Loucy (cell line): Measurements from ENCODE around the gene ZNF689.
"Not testable (repeated sequence)": the region's sequence is repeated elsewhere in the genome, so short reads cannot be mapped to it uniquely, and the experiment has no call there.

Source experiments
- H2AFZ ChIP-seq: fragments of 200-600 bp; sonication (generic); 2 replicates; pipeline ENCODE4 v1.6.0; 2016; ENCODE audit warnings: antibody characterized with exemption, mild to moderate bottlenecking, low read length, moderate library complexity
- H3F3A ChIP-seq: fragments of 200-600 bp; 2 replicates; pipeline ENCODE4 v1.6.0; 2016; ENCODE audit warnings: antibody characterized with exemption, low read depth, mild to moderate bottlenecking
- H3K27me3 ChIP-seq: fragments of 200-600 bp; sonication (generic); 2 replicates; pipeline ENCODE4 v1.6.1; 2014; ENCODE audit warnings: low read length, mild to moderate bottlenecking; ENCODE audit not compliant: insufficient read depth, poor library complexity, severe bottlenecking
- H3K36me3 ChIP-seq: fragments of 200-600 bp; sonication (generic); 2 replicates; pipeline ENCODE4 v1.6.1; 2016; ENCODE audit warnings: low read length; ENCODE audit not compliant: insufficient read depth
- H3K4me1 ChIP-seq: fragments of 200-600 bp; sonication (generic); 2 replicates; pipeline ENCODE4 v1.5.1; 2014; ENCODE audit warnings: low read length, mild to moderate bottlenecking; ENCODE audit not compliant: insufficient read depth, poor library complexity, severe bottlenecking
- H3K4me2 ChIP-seq: fragments of 200-600 bp; sonication (generic); 2 replicates; pipeline ENCODE4 v1.6.0; 2014; ENCODE audit warnings: antibody characterized with exemption, low read length, low read depth, mild to moderate bottlenecking; ENCODE audit not compliant: poor library complexity, severe bottlenecking
- H3K4me3 ChIP-seq: fragments of 200-600 bp; sonication (generic); 2 replicates; pipeline ENCODE4 v1.5.1; 2014; ENCODE audit warnings: low read length, mild to moderate bottlenecking, mixed read lengths; ENCODE audit not compliant: poor library complexity, severe bottlenecking
- H3K79me2 ChIP-seq: fragments of 200-600 bp; sonication (generic); 2 replicates; pipeline ENCODE4 v1.6.1; 2014; ENCODE audit warnings: low read length; ENCODE audit not compliant: insufficient read depth
- H3K9ac ChIP-seq: fragments of 200-600 bp; sonication (generic); 2 replicates; pipeline ENCODE4 v1.6.0; 2014; ENCODE audit warnings: mild to moderate bottlenecking, low read depth, low read length, moderate library complexity; ENCODE audit not compliant: poor library complexity, severe bottlenecking
- H3K9me2 ChIP-seq: fragments of 200-600 bp; sonication (generic); replicated peaks from 2 replicates; pipeline ENCODE4 v1.6.1; 2016; ENCODE audit warnings: low read depth, low read length, mixed read lengths
- H3K9me3 ChIP-seq: fragments of 200-600 bp; sonication (generic); 2 replicates; pipeline ENCODE4 v1.6.1; 2014; ENCODE audit warnings: mild to moderate bottlenecking, antibody characterized with exemption, low read length, low read depth; ENCODE audit not compliant: insufficient read depth
- H4K20me1 ChIP-seq: fragments of 200-600 bp; sonication (generic); 2 replicates; pipeline ENCODE4 v1.6.0; 2014; ENCODE audit warnings: antibody characterized with exemption, low read length, mild to moderate bottlenecking; ENCODE audit not compliant: insufficient read depth, poor library complexity, severe bottlenecking
- EZH2phosphoT487 ChIP-seq: fragments of 200-600 bp; IDR thresholded peaks from 2 replicates; pipeline ENCODE4 v1.6.1; 2018; ENCODE audit warnings: antibody characterized with exemption, mild to moderate bottlenecking, moderate library complexity, borderline replicate concordance
- TF ChIP-seq, protein P1 (sequence below): fragments of 200-600 bp; sonication (generic); conservative IDR thresholded peaks from 2 replicates; pipeline ENCODE4 v1.5.1; 2014; ENCODE audit warnings: mild to moderate bottlenecking, antibody characterized with exemption, low read length

Gene ZNF689

DNA sequence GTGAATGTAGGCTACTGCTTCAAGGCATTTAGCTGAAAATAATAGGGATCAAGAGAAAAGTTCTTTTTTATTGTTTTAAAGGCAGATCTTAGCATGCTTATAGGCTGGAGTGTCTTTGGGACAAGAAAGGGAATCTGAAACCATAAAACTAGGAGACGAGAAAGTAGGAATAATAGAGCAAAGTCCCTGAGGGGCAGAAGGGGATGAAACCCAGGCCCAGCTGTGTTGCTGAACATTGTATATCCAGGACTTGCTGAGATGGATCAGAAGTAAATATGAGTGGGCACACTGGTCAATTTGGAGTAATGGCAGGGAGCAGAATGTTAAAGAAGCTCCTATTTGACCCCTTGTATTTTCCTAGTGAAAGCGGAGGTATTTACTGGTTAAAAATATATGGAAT lies 9.3 kb downstream of the ZNF689 start:
- Histone ChIP-seq H3K4me3 (no peak overlapping the region), H3K9ac (no peak overlapping the region), H4K20me1 (no peaks in the 10 kb centered on the region), H3K4me2 (no peak overlapping the region), H2AFZ (no peak overlapping the region), H3K27me3 (no peaks in the 10 kb centered on the region), H3F3A (no peaks in the 10 kb centered on the region), H3K36me3 (peaks cover 26% of the 10 kb centered on the region; the same call in 1 of the 2 replicates), H3K79me2 (peaks cover 11% of the 10 kb centered on the region; the same call in 1 of the 2 replicates), H3K9me3 (no peaks in the 10 kb centered on the region), H3K9me2 (no peaks in the 10 kb centered on the region), H3K4me1 (no peaks in the 10 kb centered on the region)
- TF ChIP-seq, protein P1, sequence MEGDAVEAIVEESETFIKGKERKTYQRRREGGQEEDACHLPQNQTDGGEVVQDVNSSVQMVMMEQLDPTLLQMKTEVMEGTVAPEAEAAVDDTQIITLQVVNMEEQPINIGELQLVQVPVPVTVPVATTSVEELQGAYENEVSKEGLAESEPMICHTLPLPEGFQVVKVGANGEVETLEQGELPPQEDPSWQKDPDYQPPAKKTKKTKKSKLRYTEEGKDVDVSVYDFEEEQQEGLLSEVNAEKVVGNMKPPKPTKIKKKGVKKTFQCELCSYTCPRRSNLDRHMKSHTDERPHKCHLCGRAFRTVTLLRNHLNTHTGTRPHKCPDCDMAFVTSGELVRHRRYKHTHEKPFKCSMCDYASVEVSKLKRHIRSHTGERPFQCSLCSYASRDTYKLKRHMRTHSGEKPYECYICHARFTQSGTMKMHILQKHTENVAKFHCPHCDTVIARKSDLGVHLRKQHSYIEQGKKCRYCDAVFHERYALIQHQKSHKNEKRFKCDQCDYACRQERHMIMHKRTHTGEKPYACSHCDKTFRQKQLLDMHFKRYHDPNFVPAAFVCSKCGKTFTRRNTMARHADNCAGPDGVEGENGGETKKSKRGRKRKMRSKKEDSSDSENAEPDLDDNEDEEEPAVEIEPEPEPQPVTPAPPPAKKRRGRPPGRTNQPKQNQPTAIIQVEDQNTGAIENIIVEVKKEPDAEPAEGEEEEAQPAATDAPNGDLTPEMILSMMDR, result no peak

DNA sequence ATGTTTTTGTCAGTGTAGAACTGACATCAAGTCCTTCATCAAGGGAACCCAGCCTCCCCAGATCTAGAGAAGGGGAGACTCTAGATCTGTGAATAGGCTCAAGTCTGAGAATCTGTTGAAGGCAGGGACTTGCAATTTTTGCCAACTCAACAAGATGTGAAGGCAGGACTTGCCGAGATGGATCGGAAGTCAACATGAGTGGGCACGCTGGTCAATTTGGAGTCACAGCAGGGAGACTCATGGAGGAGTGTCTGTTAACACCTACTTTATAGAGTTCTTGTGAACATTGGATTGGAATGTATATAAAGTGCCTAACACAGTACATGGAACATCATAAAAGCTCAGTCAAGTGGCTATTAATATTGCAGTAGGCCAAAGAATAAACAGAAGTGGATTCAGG lies 10.0 kb downstream of the ZNF689 start:
- Histone ChIP-seq H3K9ac (no peak overlapping the region), H3K4me3 (no peak overlapping the region), H3K27me3 (no peaks in the 10 kb centered on the region), H3K9me3 (no peaks in the 10 kb centered on the region), H3K9me2 (no peaks in the 10 kb centered on the region), H2AFZ (no peak overlapping the region), H3K4me1 (no peaks in the 10 kb centered on the region), H4K20me1 (no peaks in the 10 kb centered on the region), H3K4me2 (no peak overlapping the region), H3K36me3 (peaks cover 24% of the 10 kb centered on the region; the same call in 1 of the 2 replicates), H3F3A (no peaks in the 10 kb centered on the region), H3K79me2 (peaks cover 5% of the 10 kb centered on the region; the same call in 1 of the 2 replicates)
- no peak for TF ChIP-seq EZH2phosphoT487
- TF ChIP-seq, protein P1, result no peak

DNA sequence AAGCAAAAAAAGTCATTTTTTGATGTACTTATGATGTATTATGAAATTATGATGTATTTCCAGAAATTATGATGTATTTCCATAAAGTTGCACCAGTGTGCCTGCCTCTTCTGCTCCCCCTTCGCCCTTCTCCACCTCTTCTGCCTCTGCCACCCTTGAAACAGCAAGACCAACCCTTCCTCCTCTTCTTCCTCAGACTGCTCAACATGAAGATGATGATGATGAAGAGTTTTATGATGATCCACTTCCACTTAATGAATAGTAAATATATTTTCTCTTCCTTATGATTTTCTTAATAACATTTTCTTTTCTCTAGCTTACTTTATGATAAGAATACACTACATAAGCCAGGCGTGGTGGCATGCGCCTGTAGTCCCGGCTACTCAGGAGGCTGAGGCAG lies 17.3 kb downstream of the ZNF689 start:
- Histone ChIP-seq H3K4me3 (no peak overlapping the region), H4K20me1 (no peaks in the 10 kb centered on the region), H3K9ac (no peak overlapping the region), H3K27me3 (no peaks in the 10 kb centered on the region), H3F3A (no peaks in the 10 kb centered on the region), H2AFZ (no peak overlapping the region), H3K4me1 (peaks cover 3% of the 10 kb centered on the region), H3K9me2 (no peaks in the 10 kb centered on the region), H3K79me2 (peaks cover 10% of the 10 kb centered on the region), H3K9me3 (no peaks in the 10 kb centered on the region), H3K36me3 (no peaks in the 10 kb centered on the region), H3K4me2 (no peak overlapping the region)
- TF ChIP-seq, protein P1, result no peak
- TF ChIP-seq EZH2phosphoT487, result no peak

DNA sequence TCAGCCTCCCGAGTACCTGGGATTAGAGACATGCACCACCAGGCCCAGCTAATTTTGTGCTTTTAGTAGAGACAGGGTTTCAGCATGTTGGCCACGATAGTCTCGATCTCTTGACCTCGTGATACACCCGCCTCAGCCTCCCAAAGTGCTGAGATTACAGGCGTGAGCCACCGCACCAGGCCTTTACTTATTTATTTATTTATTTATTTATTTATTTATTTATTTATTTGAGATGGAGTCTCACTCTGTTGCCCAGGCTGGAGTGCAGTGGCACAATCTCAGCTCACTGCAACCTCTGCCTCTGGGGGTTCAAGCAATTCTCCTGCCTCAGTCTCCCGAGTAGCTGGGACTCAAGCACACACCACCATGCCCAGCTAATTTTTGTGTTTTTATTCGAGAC lies 19.3 kb downstream of the ZNF689 start:
- H3K4me1 ChIP-seq, H3F3A ChIP-seq, H3K9ac ChIP-seq, H3K4me3 ChIP-seq, H2AFZ ChIP-seq, H3K9me3 ChIP-seq, H3K36me3 ChIP-seq, H4K20me1 ChIP-seq, H3K9me2 ChIP-seq, H3K4me2 ChIP-seq, H3K27me3 ChIP-seq: not testable (repeated sequence)
- H3K79me2 ChIP-seq, result peaks cover 30% of the 10 kb centered on the region

DNA sequence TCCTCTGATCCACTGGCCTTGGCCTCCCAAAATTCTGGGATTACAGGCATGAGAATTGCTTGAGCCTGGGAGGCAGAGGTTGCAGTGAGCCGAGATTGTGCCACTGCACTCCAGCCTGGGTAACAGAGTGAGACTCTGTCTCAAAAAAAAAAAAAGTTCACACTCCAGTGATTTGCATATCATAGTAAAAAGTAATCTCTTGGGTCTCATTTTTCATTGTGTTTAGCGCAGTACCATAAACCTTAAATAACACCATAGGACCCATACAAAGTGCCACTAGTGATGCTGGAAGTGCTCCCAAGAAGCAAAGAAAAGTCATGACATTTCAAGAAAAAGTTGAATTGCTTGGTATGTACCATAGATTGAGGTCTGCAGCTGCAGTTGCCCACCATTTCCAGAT lies 20.6 kb downstream of the ZNF689 start:
- H3K4me3 ChIP-seq, H4K20me1 ChIP-seq, H3F3A ChIP-seq, H3K4me1 ChIP-seq, H3K9me3 ChIP-seq, H3K9me2 ChIP-seq, H3K9ac ChIP-seq, H3K36me3 ChIP-seq, H2AFZ ChIP-seq, H3K27me3 ChIP-seq, H3K4me2 ChIP-seq: not testable (repeated sequence)
- H3K79me2 ChIP-seq, result peaks cover 42% of the 10 kb centered on the region
